ENCODE results near the gene SOCS7.
"Not testable (repeated sequence)": the region's sequence is repeated elsewhere in the genome, so short reads cannot be mapped to it uniquely, and the experiment has no call there.

Gene SOCS7

GRCh38 chr17:38421171-38421841 is 69.7 kb downstream of the SOCS7 start:
- no peak for DNase-seq (ENCODE audit: low spot score)

DNA sequence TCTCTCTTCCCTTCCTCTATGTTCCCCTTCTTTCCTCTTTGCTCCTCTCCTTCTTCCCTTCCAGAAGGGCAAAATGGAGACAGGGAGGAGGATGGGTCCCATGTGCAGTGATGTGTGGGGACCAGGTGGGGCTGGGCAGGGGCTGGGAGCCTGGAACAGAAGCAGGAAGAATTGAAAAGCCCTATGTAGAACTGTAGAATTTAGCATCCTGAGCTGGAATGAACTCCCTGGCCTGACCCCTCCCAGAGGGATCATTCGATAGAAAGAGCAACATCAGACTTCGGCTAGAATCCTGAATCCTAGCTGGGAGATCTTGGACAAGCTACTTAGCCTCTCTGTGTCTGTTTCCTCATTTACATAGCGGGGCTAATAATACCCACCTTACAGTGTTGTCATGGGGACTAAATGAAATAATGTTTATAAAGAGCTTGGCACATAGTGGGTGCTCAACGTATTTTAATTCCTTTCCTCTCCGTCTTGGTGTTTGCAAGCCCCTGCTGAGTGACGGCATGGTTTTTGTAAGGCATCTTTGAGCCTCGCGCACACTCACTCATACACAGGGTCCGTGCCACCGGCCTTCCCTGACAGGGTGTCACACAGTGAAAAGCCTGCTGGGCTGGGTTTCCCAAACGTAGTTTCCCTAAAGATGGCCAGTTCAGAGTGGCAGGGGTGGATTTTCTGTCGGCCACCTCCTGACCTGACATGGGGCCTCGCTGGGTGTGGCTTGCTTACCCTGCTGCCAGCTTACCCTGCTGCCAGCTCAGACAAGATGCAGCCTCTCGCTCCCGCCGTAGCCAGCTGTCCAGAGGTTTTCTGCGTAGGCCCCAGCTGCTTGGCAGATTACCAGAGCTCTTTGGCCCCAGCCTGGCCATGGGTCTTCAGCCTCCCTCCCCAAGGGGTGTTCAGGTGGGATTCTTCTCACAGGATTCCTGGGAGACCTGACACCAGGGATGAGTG is 70.5 kb downstream of the SOCS7 start:
- no peak for DNase-seq (ENCODE audit: low spot score)

- DNase-seq (ENCODE audit: low spot score), result no peak
These were observed 72.8 kb downstream of the SOCS7 start for GRCh38 chr17:38424297-38424972.

- DNase-seq (ENCODE audit: low spot score), result no peak
These were observed 73.4 kb downstream of the SOCS7 start for GRCh38 chr17:38425031-38425430.

- DNase-seq (ENCODE audit: low spot score), result no peak
These were observed 74.1 kb downstream of the SOCS7 start for GRCh38 chr17:38425744-38426143.

GRCh38 chr17:38426441-38426840 is 74.8 kb downstream of the SOCS7 start:
- no peak for DNase-seq (ENCODE audit: low spot score)

DNA sequence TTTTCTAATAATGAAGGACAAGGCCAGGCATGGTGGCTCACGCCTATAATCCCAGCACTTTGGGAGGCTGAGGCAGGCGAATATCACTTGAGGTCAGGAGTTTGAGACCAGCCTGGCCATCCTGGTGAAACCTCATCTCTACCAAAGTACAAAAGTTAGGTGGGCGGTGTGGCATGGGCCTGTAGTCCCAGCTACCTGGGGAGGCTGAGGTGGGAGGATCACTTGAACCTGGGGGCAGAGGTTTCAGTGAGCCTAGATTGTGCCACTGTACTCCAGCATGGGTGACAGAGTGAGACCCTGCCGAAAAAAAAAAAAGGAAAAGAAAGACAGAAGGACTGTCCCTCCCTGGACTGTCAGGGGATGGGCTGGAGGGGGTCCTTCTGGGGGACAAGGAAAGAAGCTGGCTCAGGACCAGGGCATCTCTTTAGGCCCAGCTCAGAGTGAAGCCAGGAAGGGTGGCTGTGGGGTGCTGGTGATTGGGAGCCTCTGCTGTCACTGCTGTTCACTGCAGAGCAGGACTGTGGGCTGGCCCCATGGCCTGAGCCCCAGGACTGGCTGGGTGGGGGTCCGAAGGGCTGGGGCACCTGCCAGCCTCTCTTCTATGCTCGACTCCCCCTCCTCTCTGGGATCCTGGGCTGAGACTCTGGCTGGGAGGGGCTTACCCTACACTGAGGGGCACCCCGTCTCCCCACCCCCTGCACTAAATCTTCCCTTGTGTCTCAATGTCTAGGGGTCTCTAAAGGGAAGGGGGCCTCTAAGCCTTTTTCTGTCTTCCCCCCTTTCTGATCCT is 75.7 kb downstream of the SOCS7 start:
- DNase-seq (ENCODE audit: low spot score), result no peak

GRCh38 chr17:38428112-38428642 is 76.5 kb downstream of the SOCS7 start, which contains the start of gene ARHGAP23:
TSS of gene ARHGAP23 (plus strand) at chr17:38428464. CDS start at chr17:38428486, 22 bp downstream.
- no peak for DNase-seq (ENCODE audit: low spot score)

- DNase-seq (ENCODE audit: low spot score), result no peak
These were observed 77.2 kb downstream of the SOCS7 start for GRCh38 chr17:38428643-38429371.

GRCh38 chr17:38429476-38430100 is 77.9 kb downstream of the SOCS7 start:
- no peak for DNase-seq (ENCODE audit: low spot score)

GRCh38 chr17:38430316-38430715 is 78.7 kb downstream of the SOCS7 start:
- no peak for DNase-seq (ENCODE audit: low spot score)

GRCh38 chr17:38430822-38431221 is 79.2 kb downstream of the SOCS7 start:
- DNase-seq (ENCODE audit: low spot score), result no peak

DNA sequence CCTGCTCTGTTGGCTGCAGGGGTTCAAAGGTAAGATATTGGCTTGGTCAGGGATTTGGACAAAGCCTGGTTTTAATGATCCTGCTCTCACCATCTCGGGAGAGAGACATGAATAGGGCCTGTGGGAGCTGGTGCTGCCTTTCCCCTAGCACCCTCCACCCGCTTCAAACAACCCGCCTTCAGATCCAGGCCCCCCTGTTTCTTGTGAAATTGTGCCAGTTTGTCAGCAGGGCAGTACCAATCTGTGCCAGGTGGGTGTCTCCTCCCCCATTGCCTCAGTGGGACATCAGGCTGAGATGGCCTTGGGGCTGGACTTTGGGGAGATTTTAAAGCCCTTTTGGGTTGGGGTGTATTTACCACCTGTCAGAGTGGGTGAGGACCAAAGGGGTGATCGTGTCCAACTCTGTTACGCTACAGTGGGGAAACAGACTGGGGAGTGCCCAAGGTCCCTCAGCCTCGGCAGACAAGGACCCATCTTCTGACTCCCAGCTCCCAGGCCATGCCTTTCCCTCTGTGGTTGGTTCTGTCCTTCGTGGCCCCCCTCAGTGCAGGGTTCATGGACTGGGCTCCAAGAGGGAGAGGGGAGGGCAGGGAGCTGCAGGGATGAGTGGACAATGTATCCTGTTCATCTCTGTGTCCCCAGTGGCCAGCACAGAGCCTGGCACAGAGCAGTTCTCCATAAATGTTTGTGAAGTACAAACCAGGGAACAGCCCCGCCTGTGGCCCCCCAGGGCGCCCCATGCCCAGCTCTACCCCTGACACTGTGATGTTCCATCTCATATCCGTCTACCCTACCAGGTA is 79.9 kb downstream of the SOCS7 start:
- no peak for DNase-seq (ENCODE audit: low spot score)

- no peak for DNase-seq (ENCODE audit: low spot score)
These were observed 82.6 kb downstream of the SOCS7 start for GRCh38 chr17:38434178-38434665.

GRCh38 chr17:38435795-38436194 is 84.2 kb downstream of the SOCS7 start:
- no peak for DNase-seq (ENCODE audit: low spot score)

- DNase-seq (ENCODE audit: low spot score), result no peak
These were observed 84.7 kb downstream of the SOCS7 start for GRCh38 chr17:38436386-38436785.

DNA sequence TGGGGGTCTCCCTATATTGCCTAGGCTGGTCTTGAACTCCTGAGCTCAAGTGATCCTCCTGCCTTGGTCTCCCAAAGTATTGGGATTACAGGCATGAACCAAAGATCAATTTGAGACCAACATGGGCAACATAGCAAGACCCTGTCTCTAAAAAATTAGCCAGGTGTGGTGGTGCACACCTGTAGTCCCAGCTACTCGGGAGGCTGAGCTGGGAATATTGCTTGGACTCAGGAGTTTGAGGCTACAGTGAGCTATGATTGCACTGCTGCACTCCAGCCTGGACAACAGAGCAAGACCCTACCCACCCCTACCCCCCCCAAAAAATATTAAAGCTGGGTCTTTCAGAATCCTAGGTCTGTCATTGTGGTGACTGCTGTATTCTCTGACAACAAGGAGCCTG is 85.7 kb downstream of the SOCS7 start:
- DNase-seq (ENCODE audit: low spot score), result not testable (repeated sequence)

DNA sequence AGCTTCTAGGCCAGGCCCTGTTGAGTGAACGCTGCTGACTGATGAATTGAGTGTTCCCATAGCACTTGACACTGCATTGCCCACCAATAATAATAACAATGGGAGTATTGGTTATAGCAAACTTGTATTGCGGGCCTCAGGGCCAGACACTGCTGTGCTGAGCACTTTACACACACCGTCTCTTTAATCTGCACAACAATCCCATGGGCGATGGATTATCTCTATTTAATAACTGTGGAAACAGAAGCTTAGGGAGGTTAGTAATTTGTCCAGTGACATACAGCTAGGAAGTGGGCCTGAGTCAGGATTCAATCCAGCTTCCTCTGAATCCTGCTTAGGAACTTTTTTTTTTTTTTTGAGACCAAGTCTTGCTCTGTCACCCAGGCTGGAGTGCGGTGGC is 87.8 kb downstream of the SOCS7 start:
- no peak for DNase-seq (ENCODE audit: low spot score)
